A549 (cell line): ENCODE measurements around the gene SLF2.

Experiments
- HDAC2 ChIP-seq: fragments of 200-600 bp; sonication (generic); IDR thresholded peaks from 2 replicates; pipeline ENCODE4 v1.6.1; 2016
- NFE2L2 ChIP-seq: fragments of 150-350 bp; conservative IDR thresholded peaks from 2 replicates; pipeline ENCODE4 v1.6.1; 2014; ENCODE audit warnings: low read length
- POLR2A ChIP-seq: IDR thresholded peaks from 2 replicates; pipeline ENCODE4 v1.6.1; 2012; ENCODE audit warnings: mild to moderate bottlenecking, low read length
- RARB ChIP-seq: fragments of 250-450 bp; sonication (Bioruptor Pico); IDR thresholded peaks from 2 replicates; pipeline ENCODE4 v1.8.0; 2021; ENCODE audit warnings: mild to moderate bottlenecking, moderate library complexity
- TF ChIP-seq, protein P1 (sequence below): IDR thresholded peaks from 2 replicates; pipeline ENCODE4 v1.6.1; 2012
- TF ChIP-seq, protein P2 (sequence below): fragments of >200 bp; sonication (Bioruptor Twin); formaldehyde crosslinking; IDR thresholded peaks from 3 replicates; pipeline ENCODE4 v1.5.1; 2016
- TF ChIP-seq, protein P3 (sequence below): fragments of 150-350 bp; IDR thresholded peaks from 2 replicates; pipeline ENCODE4 v1.6.1; 2014; ENCODE audit warnings: low read depth, mild to moderate bottlenecking, low read length

DNA sequence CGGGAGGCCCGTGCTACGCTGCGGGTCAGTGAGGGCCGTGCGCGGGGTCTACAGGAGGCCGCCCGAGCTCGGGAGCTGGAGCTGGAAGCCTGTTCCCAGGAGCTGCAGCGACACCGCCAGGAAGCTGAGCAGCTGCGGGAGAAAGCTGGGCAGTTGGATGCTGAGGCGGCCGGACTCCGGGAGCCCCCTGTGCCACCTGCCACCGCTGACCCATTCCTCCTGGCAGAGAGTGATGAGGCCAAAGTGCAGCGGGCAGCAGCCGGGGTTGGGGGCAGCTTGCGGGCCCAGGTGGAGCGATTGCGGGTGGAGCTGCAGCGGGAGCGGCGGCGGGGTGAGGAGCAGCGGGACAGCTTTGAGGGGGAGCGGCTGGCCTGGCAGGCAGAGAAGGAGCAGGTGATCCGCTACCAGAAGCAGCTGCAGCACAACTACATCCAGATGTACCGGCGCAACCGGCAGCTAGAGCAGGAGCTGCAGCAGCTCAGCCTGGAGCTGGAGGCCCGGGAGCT is 93.9 kb downstream of the SLF2 start:
- TF ChIP-seq, protein P1, sequence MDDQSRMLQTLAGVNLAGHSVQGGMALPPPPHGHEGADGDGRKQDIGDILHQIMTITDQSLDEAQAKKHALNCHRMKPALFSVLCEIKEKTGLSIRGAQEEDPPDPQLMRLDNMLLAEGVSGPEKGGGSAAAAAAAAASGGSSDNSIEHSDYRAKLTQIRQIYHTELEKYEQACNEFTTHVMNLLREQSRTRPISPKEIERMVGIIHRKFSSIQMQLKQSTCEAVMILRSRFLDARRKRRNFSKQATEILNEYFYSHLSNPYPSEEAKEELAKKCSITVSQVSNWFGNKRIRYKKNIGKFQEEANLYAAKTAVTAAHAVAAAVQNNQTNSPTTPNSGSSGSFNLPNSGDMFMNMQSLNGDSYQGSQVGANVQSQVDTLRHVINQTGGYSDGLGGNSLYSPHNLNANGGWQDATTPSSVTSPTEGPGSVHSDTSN, result no peak
- TF ChIP-seq POLR2A, result no peak
- no peak for TF ChIP-seq HDAC2
- TF ChIP-seq, protein P2, sequence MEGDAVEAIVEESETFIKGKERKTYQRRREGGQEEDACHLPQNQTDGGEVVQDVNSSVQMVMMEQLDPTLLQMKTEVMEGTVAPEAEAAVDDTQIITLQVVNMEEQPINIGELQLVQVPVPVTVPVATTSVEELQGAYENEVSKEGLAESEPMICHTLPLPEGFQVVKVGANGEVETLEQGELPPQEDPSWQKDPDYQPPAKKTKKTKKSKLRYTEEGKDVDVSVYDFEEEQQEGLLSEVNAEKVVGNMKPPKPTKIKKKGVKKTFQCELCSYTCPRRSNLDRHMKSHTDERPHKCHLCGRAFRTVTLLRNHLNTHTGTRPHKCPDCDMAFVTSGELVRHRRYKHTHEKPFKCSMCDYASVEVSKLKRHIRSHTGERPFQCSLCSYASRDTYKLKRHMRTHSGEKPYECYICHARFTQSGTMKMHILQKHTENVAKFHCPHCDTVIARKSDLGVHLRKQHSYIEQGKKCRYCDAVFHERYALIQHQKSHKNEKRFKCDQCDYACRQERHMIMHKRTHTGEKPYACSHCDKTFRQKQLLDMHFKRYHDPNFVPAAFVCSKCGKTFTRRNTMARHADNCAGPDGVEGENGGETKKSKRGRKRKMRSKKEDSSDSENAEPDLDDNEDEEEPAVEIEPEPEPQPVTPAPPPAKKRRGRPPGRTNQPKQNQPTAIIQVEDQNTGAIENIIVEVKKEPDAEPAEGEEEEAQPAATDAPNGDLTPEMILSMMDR, result no peak
- no peak for TF ChIP-seq NFE2L2
- TF ChIP-seq, protein P3, sequence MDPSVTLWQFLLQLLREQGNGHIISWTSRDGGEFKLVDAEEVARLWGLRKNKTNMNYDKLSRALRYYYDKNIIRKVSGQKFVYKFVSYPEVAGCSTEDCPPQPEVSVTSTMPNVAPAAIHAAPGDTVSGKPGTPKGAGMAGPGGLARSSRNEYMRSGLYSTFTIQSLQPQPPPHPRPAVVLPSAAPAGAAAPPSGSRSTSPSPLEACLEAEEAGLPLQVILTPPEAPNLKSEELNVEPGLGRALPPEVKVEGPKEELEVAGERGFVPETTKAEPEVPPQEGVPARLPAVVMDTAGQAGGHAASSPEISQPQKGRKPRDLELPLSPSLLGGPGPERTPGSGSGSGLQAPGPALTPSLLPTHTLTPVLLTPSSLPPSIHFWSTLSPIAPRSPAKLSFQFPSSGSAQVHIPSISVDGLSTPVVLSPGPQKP, result no peak
- TF ChIP-seq RARB (CRISPR knock-in tag), result no peak
